GM21786 (cell line): ENCODE measurements around the gene FTO.

Experiments used
- ATAC-seq: cut with Tn5 transposase; IDR thresholded peaks from one replicate; pipeline ENCODE4 v1.9.1; 2021; ENCODE audit not compliant: unreplicated experiment

FTO gene

DNA sequence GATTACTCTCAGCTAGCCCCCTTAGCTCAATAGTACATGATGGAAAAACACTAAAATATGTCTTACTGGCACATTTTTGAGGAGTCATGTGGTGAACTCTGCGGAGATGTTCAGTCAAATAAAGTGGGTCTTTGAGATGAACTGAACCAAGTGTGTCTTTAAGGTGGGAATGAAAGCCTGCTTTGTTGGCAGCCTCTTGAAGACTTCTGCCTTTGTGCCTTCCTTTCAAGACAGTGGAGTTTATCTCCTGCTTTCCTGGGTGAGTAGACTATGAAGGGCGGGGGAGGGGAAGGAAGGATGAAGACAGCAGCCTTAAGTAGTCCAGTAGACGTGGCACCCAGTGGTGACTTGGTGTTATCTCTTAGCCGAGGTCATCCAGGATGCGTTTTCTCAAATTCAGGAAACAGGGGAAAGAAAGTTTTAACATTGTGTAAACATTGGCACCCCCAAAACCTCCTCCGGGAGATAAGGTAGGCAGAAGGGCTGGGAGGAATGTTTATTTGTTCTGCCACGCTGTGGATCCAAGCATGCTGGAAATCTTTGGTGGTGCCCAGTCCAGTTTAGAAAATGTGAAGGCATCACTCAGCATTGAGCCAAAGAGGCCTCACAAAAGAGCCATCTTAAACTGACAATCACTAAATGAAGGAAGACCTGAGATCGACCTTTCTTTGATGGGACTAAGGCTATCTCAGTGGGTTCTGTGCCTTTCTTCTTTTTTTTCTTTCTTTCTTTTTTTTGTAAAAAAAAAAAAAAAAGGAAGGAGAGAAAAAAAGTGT lies 220.6 kb downstream of the FTO start:
- no peak for ATAC-seq

DNA sequence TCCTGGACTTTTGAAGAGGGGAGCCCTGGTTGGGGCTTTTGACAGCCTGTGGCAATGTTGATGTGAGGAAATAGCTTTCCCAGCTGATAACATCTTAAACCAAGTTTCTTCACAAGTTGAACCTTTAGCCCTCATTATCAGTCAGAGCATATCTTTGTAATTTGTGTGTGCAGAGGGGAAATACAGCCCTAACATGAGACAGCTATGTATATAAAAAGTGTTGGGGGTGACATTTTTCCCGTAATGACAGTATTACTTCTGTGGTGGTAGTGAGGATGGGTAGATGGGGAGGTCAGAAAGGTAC lies 221.1 kb downstream of the FTO start:
- no peak for ATAC-seq

DNA sequence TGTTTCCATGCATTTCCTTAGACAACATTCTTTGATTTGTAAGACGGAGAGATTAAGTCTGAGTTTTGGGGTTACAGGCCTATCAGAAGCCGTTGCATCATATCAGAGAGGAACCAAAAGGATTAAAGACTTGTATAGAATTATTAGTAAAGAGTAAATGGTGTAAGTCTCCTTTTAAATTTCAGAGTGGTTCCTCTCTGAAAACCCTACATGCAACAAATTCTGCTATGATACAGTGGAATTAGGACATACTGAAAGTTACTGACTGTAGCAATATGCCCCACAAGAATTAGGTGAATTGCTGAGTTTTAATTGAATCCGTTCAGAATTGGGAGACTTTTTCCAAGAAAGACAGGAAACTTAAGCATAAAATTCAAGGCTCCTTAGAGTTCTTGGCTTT lies 221.6 kb downstream of the FTO start:
- no peak for ATAC-seq

DNA sequence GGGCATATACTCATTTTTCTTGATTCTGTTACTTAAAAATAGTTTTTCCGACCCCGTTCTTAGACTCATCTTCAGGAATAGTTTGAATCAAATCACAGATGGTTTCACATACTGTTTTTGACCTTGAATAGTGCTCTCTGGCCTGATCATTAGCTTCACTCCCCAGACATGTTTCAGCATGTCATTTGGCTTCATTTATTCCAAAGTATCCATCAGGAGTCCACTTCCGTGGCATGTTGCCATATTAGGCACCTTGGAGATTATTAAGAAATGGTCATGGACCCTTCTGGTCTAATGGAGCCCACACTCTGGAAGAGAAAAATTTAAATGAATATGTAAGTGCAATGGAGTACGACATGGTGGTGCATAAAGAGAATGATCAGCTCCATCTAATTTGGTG lies 222.3 kb downstream of the FTO start:
- no peak for ATAC-seq

DNA sequence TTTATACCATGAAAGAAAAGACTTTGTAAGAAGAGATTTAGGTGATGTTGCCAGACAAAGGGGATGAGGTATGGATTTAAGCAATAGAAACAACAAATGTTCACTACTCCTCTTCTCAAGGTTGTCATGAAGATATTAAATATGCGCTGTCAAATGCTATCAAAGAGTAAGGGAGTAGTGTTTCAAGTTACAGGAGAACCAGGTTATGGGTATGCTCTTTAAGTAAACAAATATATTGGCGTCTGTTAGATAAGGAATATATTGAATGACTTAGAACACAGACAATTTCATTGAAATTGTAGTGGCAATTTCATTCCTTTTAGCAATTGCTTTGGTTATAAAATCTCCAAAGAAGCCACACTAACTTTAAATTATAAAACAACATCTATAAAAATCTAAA lies 229.0 kb downstream of the FTO start:
- no peak for ATAC-seq

DNA sequence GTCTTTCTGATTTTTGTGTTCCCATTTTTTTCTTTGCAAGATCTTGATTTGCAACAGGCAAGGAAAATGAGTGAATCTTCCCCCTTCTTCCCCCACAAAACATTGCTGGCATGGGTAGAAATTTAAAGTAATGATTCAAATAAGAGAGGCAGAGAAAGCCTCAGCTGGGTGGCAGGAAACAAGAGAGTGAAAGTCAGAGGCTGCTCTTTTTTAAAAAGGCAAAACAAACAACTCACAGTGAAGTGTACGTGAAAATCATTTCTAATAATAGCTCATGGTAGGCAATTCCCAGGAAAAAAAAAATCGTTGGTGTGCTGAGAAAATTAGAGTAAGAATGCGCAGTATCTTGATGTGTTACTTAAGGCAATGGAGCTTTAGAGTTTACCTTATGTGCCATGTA lies 229.5 kb downstream of the FTO start:
- no peak for ATAC-seq

DNA sequence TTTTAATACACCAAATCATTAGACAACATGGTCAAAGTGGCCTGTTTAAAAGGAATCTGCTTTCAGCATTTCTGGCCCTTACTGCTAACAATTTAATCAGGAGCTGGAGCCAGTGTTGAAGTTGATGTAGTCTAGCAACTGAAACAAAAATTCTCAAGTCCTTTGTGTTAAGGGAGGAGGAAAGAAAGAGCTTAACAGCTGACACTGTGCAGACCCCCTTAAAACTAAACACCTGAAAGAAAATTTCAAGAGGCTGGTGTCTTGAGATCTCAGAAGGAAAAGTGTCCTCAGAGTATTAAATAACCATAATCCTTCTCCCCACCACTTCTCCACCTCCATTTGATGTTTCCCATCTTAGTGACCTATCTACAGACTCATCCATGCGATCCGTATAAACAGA lies 232.1 kb downstream of the FTO start:
- ATAC-seq: no peak

DNA sequence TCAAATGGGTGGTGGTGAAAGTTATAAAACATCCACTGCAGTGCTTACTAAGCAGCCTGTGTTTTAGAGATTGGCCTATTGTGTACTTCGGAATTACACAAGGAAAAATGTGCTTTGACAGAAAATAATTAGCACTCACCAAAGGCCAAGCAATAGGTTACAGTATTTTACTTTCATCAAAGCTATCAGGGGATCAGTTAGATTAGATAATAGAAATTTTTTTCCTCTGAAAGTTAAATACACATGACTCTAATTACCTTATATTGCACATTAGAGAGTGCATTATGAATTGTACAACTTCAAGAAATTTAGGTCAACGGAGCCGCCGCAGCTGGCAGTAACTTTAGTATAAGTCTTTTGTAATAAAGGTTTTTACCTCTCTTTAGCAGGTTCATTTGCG lies 232.6 kb downstream of the FTO start:
- ATAC-seq: no peak

DNA sequence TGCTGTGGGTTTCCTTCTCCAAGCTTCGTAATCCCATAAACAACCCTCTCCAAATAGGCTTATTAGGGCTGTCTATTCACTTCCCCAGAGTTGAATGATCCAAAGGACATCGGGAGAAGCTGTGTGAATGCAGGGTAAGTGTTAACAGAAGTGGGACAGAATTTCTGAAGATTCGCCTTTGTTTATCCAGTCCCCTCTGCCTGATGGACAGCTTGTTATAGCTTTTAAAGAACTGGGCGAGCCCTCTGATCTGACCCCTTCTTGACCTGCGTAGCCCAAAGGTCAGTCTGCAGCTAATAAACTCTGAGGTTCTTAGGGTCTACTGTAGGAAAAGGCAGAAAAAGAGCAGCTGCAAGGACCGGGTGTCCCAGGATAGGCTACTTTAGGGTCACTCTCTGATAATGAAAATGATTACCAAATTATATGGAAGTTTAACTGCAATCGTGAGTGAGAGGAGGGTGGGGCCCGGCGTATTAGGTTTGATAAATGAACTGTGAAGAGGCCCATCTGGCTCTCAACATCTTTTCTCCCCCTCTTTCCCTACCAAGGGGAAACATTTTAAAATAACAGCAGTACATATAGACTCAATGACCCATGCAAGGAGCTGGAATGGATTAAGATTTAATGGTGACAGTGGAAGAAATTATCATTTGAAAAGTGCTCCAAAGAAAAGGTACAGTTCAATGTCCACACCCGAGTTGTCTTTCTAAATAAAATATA lies 233.4 kb downstream of the FTO start:
- ATAC-seq: no peak

DNA sequence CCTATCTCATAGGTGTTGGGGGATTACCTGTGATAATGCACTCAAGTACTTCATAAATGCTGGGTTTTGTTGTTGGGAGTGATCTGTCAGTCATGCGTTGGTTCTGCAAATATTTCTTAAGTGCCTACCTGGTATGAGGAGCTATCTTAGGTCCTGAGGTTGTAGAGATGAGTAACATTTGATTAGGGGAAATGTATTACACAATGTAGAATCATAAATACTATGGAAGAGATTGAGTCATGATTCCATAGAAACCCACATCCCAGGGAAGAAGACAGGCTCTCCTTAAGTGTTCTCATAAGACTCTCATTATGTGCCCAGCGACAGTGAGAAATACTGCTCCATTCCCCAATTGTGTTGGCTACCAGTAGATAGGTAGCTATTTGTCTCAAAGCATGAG lies 240.1 kb downstream of the FTO start:
- no peak for ATAC-seq

DNA sequence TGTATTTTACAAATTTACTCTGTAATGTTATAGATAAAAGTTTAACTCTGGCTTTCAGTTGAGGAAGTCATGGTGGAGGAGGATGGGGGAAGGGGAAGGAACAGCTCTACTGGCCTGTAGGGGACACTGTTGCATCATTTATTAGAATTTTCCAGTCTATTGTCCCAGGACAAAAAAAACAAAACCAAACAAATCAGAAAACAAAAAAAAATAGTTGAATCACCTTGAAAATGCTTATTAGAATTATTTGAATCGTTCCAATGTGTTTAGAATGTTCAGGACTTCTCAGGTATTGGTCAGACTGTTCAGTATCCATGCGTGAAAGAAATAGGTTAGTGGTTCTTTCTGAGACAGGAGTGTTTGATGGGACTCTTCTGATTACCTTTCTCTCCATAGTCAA lies 242.0 kb downstream of the FTO start:
- no peak for ATAC-seq

DNA sequence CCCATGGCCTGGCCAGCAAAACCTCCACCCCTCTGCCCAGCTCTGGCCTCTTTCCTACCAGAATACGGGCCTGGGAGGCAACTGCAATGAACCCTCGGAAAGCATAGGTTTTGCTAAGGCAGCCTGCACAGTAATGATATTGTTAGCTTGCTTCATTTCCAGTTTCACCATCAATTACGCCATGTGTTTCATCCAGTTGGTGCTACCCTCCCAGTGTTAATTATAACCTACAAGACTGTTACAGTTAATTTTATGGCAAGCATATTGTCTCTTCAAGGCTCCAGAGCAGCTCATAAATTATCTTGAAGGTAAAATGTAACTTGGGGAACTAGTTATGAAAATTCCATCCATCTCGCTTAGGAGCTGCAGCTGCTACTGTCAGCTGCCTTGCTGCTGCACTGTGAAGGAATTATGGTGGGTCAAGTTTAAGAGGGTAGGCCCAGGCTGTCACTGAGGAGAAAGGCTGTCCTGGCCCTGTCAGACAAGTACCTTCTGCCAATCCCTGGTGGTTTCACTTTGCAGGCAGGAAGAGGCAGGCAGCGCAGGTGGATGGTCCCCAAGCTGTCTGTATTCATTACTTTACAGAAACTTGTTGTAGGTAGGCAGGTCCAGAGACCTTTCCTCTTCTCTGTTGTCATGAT lies 242.9 kb downstream of the FTO start:
- no peak for ATAC-seq

DNA sequence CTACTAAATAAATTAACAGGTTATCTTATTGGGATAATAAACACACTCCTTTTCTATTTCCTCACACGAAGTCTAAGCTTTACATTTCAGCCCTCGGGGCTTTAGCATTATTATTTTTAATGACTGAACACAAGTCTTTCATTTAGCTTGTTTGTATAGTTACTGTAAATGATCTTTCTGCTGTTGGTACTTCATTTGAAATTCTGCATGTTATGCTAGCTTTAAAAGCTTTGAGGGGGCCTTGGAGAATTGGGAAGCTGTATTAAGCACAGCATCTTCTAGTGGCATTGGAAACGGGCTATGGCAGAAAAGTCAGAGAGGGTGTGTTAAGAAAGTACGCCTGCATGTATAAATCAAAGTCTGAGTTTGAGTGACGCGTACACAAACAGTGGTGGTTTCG lies 243.7 kb downstream of the FTO start:
- no peak for ATAC-seq

DNA sequence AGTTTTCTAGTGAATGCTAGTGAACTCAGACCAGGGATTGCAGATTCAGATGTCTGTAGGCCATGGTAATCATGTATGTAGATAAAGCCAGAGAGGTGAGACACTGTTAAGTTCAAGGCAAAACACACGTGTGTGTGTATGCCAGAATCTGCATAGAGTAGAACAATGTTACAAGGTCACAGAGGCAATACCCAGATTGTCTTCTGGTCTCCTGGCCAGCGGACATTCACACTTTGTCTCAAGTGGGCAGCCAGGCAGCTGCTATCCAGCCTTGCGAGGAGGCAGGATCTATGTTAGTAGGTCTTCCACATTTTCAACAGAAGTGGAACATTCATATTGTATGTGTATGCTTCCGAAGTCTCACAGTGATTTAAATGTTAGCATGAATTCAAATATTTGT lies 244.4 kb downstream of the FTO start:
- no peak for ATAC-seq

DNA sequence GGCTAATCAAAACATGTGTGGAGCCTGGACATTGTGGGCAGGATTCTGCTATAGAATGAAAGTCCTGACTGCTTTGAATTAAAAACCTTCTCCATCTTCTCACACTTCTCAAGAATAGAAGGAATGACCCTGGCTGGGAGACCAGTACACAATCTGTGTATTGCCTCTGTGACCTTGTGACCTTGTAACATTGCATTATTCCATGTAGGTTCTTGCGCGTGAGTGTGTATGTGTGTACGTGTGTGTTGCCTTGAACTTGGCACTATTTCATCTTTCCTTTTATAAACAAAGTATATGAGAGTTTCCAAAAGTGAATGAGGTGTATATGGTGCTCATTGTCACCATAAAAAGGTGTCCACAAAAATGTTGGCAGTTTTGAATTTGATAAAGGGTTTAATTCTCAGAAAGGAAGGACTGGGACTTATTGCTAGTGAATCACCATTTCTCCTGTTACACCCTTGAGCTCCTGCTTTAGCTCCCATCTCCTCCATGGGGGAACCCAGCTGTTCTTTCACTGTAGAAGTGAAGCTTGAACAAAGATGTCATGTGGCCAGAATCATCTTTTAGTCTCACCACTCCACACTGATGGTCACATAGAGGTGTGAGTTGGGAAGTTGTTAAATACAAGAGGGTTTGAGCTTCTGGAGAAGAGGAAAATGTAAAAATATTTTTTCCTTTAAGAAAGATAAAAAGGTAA lies 244.9 kb downstream of the FTO start:
- no peak for ATAC-seq

DNA sequence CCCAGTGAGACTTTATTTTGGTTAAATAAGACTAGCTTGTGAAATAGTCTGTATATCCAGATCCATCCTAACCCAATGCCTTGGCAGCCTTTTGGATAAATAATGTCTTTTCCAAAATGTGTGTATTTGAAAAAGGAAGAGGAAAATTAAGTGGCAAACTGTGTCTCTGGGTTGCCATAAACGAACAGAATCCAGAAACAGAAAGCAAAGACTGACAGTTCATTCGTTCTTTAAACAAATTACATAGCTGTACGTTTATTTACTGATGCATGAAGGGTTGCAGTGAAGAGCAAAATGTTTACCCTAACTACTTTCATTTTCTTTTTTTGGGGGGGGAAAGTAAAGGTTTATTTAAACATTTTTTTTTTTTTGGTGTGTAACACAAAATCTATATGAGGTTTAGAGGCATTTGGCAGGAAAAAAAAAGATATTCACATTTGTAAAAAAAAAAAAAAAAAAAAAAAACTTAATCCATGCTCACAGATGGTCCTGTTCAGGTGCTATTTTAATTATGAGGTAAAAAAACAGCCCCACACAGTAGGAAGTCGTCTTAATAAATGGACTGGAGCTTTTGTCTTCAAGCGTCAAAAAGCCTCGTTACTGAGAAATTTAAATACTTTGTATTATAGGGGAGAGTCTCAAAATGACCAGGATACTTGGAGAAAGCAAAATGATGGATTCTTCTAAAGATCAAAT lies 245.9 kb downstream of the FTO start:
- ATAC-seq: peak; percentile 41

DNA sequence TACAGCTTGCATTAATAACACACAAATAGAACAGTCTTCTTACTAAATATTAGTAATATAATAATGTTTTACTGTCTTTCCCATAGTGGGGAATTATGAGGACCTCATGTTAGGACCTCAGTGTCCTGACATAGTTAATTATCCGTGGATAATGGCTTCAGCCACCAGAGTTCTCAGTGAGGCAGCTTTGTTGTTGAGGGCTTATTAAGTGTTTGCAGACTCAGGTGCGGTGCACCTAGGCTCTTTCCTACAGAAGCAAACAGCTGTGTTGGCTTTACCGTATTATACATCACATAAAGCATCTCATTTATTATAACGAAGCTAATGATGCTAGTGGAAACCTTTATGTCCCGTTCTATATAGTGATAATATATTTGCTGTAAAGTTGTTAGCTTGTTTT lies 246.7 kb downstream of the FTO start:
- ATAC-seq: no peak

DNA sequence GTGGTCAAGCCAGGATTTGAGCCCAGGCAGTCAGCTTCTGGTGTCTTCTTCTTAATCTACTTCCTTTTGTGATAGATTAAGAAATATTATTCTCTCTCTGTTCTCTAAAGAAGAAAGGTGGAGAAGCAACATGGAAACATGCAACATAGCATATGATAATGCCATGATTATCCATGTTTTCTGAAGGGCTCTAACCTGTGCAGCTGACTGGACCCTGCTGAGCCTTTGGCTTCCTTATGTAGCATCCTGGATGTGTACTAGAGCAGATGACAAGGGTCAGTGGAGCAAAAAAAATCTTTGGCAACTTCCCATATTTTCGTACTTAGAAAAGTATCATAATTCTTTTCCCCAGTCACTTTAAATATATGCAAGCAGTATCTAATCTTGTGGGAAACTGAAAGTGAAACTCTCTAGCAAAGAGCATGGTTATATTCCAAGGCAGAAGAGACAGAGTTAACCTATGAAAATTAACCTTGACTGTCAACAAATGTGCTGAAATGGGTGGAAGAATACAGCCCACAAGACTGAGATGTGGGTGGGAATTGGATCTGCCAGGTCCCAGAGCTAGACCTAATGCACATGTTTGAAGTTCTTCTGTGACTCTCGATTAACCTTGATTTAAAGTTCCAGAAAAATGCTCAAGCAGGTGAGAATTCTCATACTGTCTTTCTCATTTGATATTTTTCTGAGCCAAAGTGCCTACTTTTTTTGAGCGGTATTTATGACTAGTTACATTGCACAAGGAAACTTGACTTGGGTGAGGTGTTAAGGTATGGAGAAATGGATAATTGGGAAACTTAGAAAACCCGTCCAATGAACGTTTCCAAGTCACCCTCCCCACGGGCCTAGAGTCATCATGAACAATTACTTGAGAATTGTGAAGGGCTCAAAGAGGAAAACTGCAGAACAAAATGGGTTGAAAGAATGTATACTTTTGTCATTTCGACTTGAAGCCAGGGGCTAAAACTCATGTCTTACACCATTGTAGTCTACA lies 248.6 kb downstream of the FTO start:
- peak; percentile 74 for ATAC-seq

DNA sequence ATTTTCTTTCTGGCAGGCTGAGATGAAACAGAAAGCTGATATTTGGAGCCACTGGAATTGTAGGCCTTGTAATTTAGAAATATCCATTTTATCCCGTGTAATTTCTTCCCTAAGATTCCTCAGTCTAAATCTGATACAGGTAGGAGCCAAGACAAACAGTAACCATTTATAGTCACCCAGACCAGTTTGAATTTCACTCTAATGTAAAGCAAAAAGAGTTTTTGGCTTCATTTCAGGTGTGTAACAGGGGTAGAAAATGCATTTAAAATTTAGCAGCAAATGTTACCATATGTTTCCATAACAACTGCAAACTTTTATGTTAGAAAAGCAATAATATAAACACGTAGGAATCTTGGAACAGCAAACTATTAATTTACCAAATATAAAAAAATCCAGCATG lies 249.4 kb downstream of the FTO start:
- ATAC-seq: no peak

DNA sequence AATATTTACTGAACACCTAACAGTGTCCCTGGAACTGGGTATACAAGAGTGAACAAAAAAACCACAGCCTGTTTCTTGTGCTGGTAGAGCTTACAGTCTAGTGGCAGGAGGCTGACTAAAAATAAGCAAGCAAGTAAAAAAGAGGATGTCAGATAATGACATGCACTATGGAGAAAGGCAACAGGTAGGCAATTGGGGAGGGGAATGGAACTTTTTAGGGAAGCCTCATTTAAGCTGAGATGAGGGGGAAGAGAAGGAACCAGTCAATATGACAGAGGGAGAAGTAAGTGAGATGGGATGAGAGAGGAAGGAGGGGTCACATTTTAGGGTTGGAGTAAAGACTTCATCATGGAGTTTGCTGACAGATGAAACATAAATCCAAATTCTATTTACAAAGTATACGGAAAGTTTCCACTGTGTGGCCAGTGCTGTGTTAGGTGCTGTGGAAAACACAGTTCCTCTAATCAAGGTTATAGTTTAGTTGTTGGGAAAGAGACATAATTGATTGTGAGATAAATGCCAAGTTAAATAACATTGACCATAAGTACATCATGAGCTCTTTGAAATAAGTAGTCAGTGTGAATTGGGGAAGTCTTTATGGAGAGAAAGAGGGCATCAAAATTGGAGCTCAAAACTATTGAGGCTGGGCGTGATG lies 251.4 kb downstream of the FTO start:
- ATAC-seq: no peak
